MCF 10A (cell line): Measurements from ENCODE around the gene KRT20. TPM values are rescaled to one million over a fixed set of nuclear protein-coding genes. Genes with fewer than 3 reads are reported as not detected.
A peak's percentile ranks its signal among the peaks of the same experiment; 100 is the strongest.

Experiments used
- BruUV-seq: library from RNA; stranded (reverse); fragments of 400-500 nt; replicated peaks from 2 replicates; lab custom pipeline; 2021; lab: Mats Ljungman, UMichigan
- CTCF ChIA-PET: fragments of 300-600 bp; sonication (Branson Sonifier 250); formaldehyde crosslinking; extraction: SDS; loops from one replicate; lab custom pipeline; 2021; ENCODE audit warnings: antibody characterized with exemption, inconsistent platforms; lab: Yijun Ruan, JAX
- POLR2A ChIA-PET: fragments of 300-600, 350-650 bp; sonication (Branson Sonifier 250); formaldehyde crosslinking; extraction: SDS; loops from one replicate; lab custom pipeline; 2020; ENCODE audit warnings: antibody characterized with exemption, inconsistent platforms; lab: Yijun Ruan, JAX
- DNase-seq: peaks from one replicate; pipeline ENCODE4 v3.0.0-alpha.2; 2018; ENCODE audit not compliant: unreplicated experiment
- H3K27ac Mint-ChIP-seq: one replicate; pipeline ENCODE4 v1.8.0; 2022; ENCODE audit warnings: mild to moderate bottlenecking, low read depth, mixed read lengths; ENCODE audit not compliant: unreplicated experiment
- H3K27me3 Mint-ChIP-seq: one replicate; pipeline ENCODE4 v1.8.0; 2022; ENCODE audit warnings: mixed read lengths; ENCODE audit not compliant: insufficient read depth, unreplicated experiment
- H3K36me3 Mint-ChIP-seq: one replicate; pipeline ENCODE4 v1.8.0; 2022; ENCODE audit warnings: mild to moderate bottlenecking, moderate library complexity, mixed read lengths; ENCODE audit not compliant: insufficient read depth, unreplicated experiment
- H3K4me1 Mint-ChIP-seq: one replicate; pipeline ENCODE4 v1.8.0; 2022; ENCODE audit warnings: mixed read lengths; ENCODE audit not compliant: insufficient read depth, unreplicated experiment
- H3K4me3 Mint-ChIP-seq: one replicate; pipeline ENCODE4 v1.8.0; 2022; ENCODE audit warnings: mild to moderate bottlenecking, moderate library complexity, mixed read lengths; ENCODE audit not compliant: unreplicated experiment
- H3K9me3 Mint-ChIP-seq: one replicate; pipeline ENCODE4 v1.8.0; 2022; ENCODE audit warnings: mixed read lengths; ENCODE audit not compliant: unreplicated experiment
- intact Hi-C: fragments of 100-400 bp; cut with micrococcal nuclease; formaldehyde crosslinking; loops from 2 replicates; pipeline ENCODE4 v1.14.1; 2022
- total RNA-seq: library from RNA; stranded (reverse); gene quantifications from 2 replicates; pipeline ENCODE4 v1.2.3, GENCODE V29; 2022
- TF ChIP-seq, protein P1 (sequence below): fragments of 200-600 bp; IDR thresholded peaks from one replicate; pipeline ENCODE4 v1.8.0; 2022; ENCODE audit warnings: antibody characterized with exemption, mild to moderate bottlenecking; ENCODE audit not compliant: unreplicated experiment

Gene KRT20
- total RNA-seq, 1 experiment from 2014 or later, result not detected

- TF ChIP-seq, protein P1, sequence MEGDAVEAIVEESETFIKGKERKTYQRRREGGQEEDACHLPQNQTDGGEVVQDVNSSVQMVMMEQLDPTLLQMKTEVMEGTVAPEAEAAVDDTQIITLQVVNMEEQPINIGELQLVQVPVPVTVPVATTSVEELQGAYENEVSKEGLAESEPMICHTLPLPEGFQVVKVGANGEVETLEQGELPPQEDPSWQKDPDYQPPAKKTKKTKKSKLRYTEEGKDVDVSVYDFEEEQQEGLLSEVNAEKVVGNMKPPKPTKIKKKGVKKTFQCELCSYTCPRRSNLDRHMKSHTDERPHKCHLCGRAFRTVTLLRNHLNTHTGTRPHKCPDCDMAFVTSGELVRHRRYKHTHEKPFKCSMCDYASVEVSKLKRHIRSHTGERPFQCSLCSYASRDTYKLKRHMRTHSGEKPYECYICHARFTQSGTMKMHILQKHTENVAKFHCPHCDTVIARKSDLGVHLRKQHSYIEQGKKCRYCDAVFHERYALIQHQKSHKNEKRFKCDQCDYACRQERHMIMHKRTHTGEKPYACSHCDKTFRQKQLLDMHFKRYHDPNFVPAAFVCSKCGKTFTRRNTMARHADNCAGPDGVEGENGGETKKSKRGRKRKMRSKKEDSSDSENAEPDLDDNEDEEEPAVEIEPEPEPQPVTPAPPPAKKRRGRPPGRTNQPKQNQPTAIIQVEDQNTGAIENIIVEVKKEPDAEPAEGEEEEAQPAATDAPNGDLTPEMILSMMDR, result no peak
- CTCF ChIA-PET, result interaction anchor here (0.7 to 1.5 kb wide), 3 partner anchors 9 to 27 kb away, joined by 3 to 5 read pairs (median 4); no protein-coding TSS in a partner anchor
- intact Hi-C loops, result no loop called here
- DNase-seq, result peak; percentile 89
- TSS peak; percentile 73 for BruUV-seq
- Mint-ChIP-seq H3K27ac (peak overlapping the region; percentile 94), H3K4me1 (peaks cover 41% of the 10 kb centered on the region), H3K9me3 (peaks cover 5% of the 10 kb centered on the region), H3K27me3 (no peaks in the 10 kb centered on the region), H3K36me3 (peaks cover 5% of the 10 kb centered on the region), H3K4me3 (peak overlapping the region; percentile 64)
- POLR2A ChIA-PET, result interaction anchor here (0.6 to 12.6 kb wide), 20 partner anchors 9 to 961 kb away, joined by 3 to 352 read pairs (median 4); partner anchors contain the start of genes EIF1, KRT17, SMARCE1 and TOP2A
These were observed 57.1 kb downstream of the KRT20 start for GRCh38 chr17:40827746-40828453.

Other genes starting within 250 kb of the KRT20 start
- gene SMARCE1, start 237.4 kb downstream of the KRT20 start, total RNA-seq, result 120 and 128 TPM in 2 replicates
- gene KRT222, start 220.1 kb downstream of the KRT20 start, total RNA-seq, result 0.37 and 0.49 TPM in 2 replicates
- gene KRT24, start 181.5 kb downstream of the KRT20 start, total RNA-seq, result not detected in 2 replicates
- gene KRT25, start 129.9 kb downstream of the KRT20 start, total RNA-seq, result not detected in 2 replicates
- not detected in 2 replicates for gene KRT26, start 113.0 kb downstream of the KRT20 start, total RNA-seq
- gene KRT27, start 102.7 kb downstream of the KRT20 start, total RNA-seq, result not detected in 2 replicates
- not detected in 2 replicates for gene KRT28, start 85.3 kb downstream of the KRT20 start, total RNA-seq
- gene KRT10, start 62.6 kb downstream of the KRT20 start, total RNA-seq, result 95.5 and 116 TPM in 2 replicates
- gene KRT12, start 18.0 kb downstream of the KRT20 start, total RNA-seq, result not detected in 2 replicates
- not detected in 2 replicates for gene KRT23, start 52.4 kb upstream of the KRT20 start, total RNA-seq
- gene KRT39, start 81.7 kb upstream of the KRT20 start, total RNA-seq, result not detected in 2 replicates
- gene KRT40, start 99.1 kb upstream of the KRT20 start, total RNA-seq, result not detected in 2 replicates
- not detected in 2 replicates for gene KRTAP3-3, start 108.9 kb upstream of the KRT20 start, total RNA-seq
- gene KRTAP3-2, start 114.7 kb upstream of the KRT20 start, total RNA-seq, result not detected in 2 replicates
- gene KRTAP3-1, start 123.9 kb upstream of the KRT20 start, total RNA-seq, result not detected in 2 replicates
- gene KRTAP1-5, start 142.0 kb upstream of the KRT20 start, total RNA-seq, result not detected in 2 replicates
- gene KRTAP1-4, start 145.0 kb upstream of the KRT20 start, total RNA-seq, result not detected in 2 replicates
- not detected in 2 replicates for gene KRTAP1-3, start 149.6 kb upstream of the KRT20 start, total RNA-seq
- not detected in 2 replicates for gene KRTAP1-1, start 156.2 kb upstream of the KRT20 start, total RNA-seq
- not detected in 2 replicates for gene KRTAP2-1, start 162.1 kb upstream of the KRT20 start, total RNA-seq
- gene KRTAP2-2, start 170.0 kb upstream of the KRT20 start, total RNA-seq, result not detected in 2 replicates
- gene KRTAP2-3, start 174.9 kb upstream of the KRT20 start, total RNA-seq, result not detected in 2 replicates
- not detected in 2 replicates for gene KRTAP2-4, start 180.6 kb upstream of the KRT20 start, total RNA-seq
- not detected in 2 replicates for gene KRTAP4-7, start 198.9 kb upstream of the KRT20 start, total RNA-seq
- not detected in 2 replicates for gene KRTAP4-8, start 212.9 kb upstream of the KRT20 start, total RNA-seq
- gene KRTAP4-16, start 217.0 kb upstream of the KRT20 start, total RNA-seq, result not detected in 2 replicates
- not detected in 2 replicates for gene KRTAP4-9, start 220.1 kb upstream of the KRT20 start, total RNA-seq
- not detected in 2 replicates for gene KRTAP4-11, start 233.1 kb upstream of the KRT20 start, total RNA-seq
- gene KRTAP4-12, start 238.9 kb upstream of the KRT20 start, total RNA-seq, result not detected in 2 replicates